Suprapubic skin (tissue), 4 donors: ENCODE data around the gene DGCR2.

Experiments used
- CTCF ChIP-seq, 2 donors: fragments of 200-600 bp in 1 of 2; fragments of 450-650 bp in 1 of 2; sonication (generic) in 1 of 2; IDR thresholded peaks; one replicate each; pipeline ENCODE4 v1.5.1; 2016 to 2019; ENCODE audit warnings: antibody characterized with exemption in 2 of 2, mild to moderate bottlenecking in 1 of 2, moderate library complexity in 1 of 2
- POLR2A ChIP-seq, 2 donors: fragments of 450-650 bp; IDR thresholded peaks; one replicate each; pipeline ENCODE4 v1.6.1; 2017; ENCODE audit warnings: antibody characterized with exemption in 2 of 2, mild to moderate bottlenecking in 2 of 2, moderate library complexity in 2 of 2
- POLR2AphosphoS5 ChIP-seq, 3 donors: sonication (generic); formaldehyde crosslinking; IDR thresholded peaks; one replicate each; pipeline ENCODE4 v1.6.1; 2017; ENCODE audit warnings: antibody characterized with exemption in 3 of 3

- TF ChIP-seq CTCF (IDR thresholded peaks at IDR 0.05) (no peak), POLR2A (IDR thresholded peaks at IDR 0.05) (no peak), POLR2AphosphoS5 (IDR thresholded peaks at IDR 0.05) (no peak)
Observed at GRCh38 chr22:19166421-19166820, 44.2 kb upstream of the DGCR2 start.
